HTERT RPE-1 (cell line): ENCODE data around the gene TP53BP1.
"Not testable (repeated sequence)": the region's sequence is repeated elsewhere in the genome, so short reads cannot be mapped to it uniquely, and the experiment has no call there.

ENCODE experiments used
- in situ Hi-C: fragments of 300-500 bp; cut with MboI; formaldehyde crosslinking; loops from 4 replicates; pipeline ENCODE4 v1.14.3; 2020; ENCODE audit warnings: low sequenced_read_pairs

Gene TP53BP1

DNA sequence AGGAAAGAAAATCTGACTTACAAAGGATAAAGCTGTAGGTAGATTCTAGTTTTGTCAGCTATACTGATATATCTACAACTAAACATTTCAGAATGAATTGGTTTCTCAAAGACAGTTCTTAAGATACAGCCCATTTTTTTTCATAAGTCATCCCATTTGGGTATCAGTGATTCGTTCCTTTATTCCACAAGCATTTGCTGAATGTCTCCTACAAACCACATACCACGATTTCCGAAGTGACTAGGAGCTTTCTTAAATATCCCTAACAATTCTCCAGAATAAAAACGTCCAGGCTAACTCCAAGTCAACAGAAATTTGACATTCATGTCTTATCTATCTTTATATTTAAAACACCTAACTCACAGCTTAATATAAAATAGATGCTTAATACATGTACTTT is 59.8 kb downstream of the TP53BP1 start:
- in situ Hi-C loops: no loop called here

DNA sequence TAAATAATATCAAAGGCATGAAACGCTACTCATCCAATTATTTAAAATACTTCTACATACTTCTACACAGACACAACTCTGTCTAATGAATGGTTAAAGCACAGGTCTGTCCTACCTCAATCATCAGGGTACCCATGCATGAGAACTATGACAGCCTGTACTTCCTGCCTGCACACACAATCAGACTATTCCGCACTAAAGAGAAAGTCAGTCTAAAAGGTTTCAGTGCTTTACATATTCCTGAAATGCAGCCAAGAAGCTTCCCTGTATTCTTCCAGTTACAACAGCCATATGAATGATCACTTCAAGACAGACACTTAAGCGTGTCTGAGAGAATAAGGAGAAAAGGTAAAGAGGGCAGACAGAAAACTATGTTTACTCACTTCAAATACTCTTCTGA is 63.3 kb downstream of the TP53BP1 start:
- in situ Hi-C loops: no loop called here

DNA sequence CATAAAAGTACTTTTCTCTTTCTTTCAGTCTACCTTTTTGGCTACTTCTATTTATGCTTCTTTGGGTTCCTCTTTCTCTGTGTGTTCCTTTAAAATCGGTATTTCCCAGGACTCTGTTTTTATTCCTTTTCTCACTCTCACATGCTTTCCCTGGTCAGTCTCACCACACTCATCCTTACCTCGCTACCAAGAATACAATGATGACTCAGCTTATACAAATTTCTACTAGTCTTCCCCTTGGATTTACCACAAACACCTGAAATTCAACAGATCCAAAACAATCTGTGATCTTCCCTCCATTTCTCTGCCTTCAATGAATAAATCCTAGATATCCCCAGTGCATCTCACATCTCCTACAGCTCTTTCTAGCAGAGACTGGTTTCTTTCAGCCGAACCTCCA is 69.2 kb downstream of the TP53BP1 start:
- in situ Hi-C loops: no loop called here

DNA sequence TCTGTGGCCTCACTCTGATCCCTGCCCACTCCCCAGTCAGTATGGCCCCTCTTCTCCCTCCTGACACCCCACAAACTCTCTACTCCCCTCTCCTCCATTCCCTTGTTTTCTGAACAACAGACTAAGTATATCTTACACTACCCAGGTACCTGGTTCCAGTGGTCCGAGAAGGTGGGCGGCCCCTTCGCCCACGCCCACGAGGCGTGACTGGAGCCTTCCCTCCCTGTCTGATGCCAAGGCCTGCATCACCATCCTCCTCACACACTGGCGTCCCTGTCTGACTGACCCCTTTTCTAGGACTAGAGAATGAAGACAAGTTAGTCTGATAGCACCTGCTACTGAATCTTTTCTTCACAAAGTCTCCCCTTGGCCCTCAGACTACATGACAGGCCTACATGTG is 72.1 kb downstream of the TP53BP1 start:
- in situ Hi-C loops: no loop called here

DNA sequence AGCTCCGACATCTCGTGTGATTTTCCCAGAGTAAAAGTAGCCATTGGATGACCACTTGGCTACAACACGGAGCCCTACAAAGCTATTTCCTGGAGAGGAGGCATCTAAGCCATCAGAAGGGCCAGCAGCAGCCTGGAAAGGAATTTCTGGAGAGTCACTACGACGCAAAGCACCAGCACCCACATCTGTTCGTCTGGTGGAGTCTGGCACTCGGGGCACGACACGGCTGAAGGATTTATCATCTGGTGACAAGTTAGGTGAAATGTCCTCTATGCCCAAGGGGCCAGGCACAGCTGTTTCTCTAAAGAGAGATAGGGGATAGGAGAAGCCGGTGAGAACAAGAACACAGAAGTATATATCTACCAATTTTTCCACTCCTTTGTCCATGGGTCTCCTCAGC is 72.5 kb downstream of the TP53BP1 start:
- in situ Hi-C loops: no loop called here

DNA sequence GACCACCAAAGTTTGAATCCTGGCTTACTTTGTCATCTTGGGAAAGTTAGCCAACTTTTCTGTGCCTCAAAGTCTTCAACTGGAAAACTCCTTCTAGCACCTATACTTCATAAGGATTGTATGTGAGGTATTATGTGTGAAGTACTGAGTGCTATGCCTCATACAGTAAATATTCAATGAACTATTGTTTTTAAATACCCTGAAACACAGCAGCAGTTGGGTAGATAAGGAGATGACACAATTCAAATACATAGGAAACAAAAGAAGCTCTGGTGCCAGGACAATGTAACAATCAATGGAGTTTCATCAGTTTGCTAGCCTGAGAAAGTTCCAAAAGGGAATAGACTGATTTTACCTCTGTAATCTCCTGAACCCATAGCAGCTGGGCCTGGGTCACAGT is 78.8 kb downstream of the TP53BP1 start:
- in situ Hi-C loops: no loop called here

DNA sequence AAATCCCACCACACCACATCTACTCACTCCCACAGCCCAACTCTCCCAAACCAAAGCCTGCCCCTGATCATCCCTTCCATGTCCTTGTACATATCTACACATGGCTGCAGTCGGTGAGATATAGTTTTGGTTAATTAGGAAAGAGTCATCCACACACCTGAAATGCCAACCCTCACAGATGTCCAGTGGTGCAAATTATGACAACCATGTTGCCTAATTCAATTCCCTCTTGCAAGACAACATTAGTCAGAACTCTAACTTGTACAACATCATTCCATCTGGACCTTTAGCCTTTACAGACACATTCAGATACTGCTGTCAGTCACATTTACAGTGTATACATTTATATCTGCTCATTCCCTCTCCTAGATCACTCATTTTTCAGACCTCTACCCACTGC is 80.9 kb downstream of the TP53BP1 start:
- in situ Hi-C loops: no loop called here

DNA sequence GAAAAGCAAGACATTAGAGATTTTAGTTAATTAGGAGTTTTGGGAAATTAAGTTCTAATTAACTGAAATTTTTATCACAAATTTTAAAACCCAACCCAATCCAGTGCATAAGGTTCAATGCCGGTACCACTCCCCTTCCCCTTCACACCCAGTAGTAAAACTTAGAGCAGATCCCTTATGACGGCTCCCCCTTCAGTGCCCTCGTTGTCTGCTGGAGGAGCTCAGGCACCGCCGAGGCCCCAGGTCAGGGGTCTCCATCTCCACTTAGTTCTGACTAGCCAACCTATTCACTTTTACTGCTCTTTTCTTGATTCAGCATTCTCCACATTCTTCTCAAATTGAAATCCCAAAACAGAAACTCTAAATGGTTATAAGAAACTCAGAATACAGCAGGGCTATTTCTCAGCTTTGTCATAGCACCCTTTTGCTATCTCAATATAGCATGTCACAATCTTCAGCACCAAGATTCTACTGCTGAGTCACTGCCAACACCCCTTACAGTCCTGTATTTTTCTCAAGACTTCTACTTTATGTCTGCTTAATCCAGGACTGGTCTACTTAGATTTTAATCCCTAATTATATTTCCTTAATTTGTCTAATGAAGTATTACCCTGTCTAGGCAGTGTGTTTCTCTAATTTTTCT is 82.3 kb downstream of the TP53BP1 start:
- in situ Hi-C loops: no loop called here

DNA sequence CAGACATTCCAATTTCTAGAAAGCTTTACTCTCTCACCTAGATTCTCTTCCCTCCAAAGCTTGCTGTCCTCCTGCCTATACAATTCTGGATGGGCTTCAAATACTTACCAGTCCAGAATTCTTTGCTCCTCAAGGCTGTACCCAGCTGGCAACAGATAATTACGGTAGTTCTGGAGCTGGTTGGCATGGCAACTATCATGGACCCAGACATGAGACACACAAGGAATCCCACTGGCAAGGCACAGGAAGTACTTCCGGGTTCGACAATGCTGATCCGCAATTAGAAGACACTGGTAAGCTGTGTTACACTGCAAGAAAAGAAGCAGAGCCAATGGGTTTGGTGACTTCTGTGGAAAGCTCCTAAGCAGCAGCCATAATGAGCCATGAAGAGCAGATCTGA is 84.2 kb downstream of the TP53BP1 start:
- in situ Hi-C loops: no loop called here

DNA sequence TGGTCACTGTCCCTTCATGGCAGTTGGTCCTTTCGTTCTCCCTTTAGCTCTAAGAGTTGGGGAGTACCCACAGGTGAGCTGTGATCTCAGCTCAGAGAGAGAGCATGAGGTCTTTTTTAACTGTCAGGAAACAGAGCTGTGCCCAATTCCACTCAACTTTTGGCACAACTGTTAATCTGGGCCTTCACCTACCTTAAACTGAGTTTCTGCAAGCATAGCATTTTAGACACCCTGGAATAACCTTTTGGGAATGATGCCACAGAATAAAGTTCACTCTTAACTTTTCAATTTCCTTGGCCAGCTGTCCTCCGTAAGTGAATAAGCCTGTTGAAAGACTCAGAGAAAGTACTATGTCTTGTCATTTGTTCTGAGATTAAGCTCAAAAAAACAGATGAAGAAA is 86.1 kb downstream of the TP53BP1 start:
- in situ Hi-C loops: no loop called here

DNA sequence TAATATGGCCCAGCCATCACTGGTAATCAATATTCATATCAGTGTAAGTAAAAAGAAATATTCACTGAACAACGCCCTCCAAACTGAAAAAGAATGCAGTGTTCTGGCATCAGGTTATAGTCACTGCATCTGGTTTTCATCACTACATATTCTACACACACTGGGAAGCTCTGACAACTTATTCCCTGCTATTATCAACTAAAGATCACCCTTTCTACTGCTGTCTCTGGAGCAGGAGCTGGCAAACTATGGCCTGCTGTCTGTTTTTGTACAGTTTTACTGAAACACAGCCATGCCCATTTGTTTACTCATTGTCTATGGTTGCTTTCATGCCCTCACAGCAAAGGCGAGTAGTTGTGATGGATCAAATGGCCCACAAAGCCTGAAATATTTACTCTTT is 86.8 kb downstream of the TP53BP1 start:
- in situ Hi-C loops: no loop called here

DNA sequence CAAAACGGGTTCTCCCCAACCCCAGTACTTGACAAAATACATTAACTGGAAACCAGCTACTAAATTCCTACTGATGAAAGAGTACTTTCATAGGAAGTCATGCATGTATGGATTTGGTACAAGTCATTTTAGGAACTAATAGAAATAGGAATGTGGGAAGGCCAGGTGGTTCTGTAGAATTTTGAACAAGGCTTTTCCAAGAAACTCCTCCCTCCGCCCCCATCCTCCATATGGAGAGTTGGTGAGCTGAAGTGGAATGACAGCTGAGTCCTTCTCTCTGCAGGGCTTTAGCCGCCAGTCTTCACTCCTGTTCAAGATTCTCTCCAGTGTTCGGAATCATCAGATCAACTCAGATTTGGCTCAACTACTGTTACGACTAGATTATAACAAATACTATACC is 88.8 kb downstream of the TP53BP1 start:
- in situ Hi-C loops: no loop called here

DNA sequence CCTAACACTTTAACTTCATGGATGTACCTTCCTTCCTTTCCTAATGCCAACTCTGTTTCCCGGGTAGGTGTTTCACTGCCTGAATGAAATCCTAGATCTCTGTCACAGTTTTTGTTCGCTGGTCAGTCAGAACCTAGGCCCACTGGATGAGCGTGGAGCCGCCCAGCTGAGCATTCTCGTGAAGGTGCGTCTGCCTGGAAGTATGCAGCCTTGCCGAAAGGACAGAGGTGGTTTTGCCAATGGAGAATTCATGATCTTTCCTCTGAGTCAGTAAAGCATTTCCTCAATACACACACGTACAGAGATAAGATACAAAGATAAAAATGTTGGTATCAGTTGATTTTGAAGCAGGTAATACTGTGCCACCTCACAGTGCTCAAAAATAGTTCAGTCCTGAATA is 89.3 kb downstream of the TP53BP1 start:
- in situ Hi-C loops: no loop called here

DNA sequence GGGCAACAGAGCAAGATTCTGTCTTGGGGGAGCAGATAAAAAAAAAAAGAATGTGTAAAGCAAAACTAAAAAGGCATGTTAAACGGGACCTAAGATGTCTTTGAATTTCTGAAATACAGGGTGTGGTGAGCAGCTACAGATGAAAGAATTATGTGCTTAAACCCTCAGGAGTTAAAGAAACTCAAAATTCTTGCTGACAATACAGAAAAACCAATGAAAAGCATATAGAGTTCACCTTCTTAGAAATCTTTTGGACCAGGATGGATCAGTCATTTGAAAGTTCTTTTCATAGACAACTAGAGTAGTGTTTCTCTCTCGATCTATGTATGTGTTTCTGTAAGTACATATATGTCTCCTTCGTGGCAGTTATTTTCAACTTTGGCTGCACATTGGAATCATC is 90.7 kb downstream of the TP53BP1 start:
- in situ Hi-C loops: no loop called here

DNA sequence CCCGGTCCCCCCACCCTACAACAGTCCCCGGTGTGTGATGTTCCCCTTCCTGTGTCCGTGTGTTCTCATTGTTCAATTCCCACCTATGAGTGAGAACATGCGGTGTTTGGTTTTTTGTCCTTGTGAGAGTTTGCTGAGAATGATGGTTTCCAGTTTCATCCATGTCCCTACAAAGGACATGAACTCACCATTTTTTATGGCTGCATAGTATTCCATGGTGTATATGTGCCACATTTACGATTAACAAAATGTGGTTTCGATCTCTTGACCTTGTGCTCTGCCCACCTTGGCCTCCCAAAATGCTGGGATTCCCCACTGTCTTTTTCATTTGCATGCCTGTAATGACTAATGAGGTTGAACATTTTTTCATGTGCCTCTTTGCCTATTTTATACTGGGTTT is 99.4 kb downstream of the TP53BP1 start:
- in situ Hi-C loops: not testable (repeated sequence)

DNA sequence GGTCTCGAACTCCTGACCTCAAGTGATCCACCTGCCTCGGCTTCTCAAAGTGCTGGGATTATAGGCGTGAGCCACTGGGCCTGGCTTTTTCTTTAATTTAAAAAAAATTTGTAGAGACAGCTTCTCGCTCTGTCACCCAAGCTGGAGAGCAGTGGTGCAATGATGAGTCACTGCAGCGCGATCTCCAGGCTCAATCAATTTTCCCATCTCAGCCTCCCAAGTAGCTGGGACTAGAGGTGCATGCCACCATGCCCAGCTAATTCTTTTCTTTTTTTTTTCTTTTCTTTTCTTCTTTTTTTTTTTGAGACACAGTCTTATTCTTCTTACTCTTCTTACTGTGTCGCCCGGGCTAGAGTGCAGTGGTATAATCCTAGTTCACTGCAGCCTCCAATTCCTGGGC is 102.2 kb downstream of the TP53BP1 start:
- in situ Hi-C loops: no loop called here

DNA sequence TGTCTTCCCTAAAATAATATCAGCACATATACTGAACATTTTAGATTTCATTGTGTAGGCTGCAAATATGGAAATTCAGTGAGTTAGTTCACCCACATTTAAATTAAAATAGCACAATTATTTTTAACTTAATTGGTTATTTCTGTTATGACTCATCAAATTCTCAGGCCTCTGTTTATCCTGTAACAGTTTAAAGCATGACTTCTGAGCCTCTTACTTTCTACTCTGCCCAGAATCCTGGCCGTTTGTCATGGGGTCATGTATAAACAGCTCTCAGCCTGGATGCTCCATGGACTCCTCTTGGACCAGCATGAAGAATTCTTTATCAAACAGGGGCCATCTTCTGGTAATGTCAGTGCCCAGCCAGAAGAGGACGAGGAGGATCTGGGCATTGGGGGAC is 109.9 kb downstream of the TP53BP1 start:
- in situ Hi-C loops: no loop called here

DNA sequence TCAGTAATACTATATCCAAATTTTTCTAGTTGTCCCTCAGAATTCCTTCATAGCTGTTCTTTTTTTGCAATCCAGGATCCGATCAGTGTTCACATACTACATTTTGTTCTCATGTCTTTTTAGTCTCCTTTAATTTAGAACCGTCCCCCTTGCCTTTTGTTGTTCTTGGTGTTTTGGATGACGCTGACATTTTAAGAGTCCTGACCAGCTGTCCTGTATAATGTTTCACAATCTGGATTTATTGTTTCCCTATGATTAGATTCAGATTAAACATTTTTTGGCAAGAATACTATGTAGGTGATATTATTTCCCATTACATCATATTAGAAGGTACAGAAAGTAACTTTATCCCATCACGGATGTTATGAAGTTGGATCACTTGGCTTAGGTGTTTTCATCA is 110.6 kb downstream of the TP53BP1 start:
- in situ Hi-C loops: no loop called here

DNA sequence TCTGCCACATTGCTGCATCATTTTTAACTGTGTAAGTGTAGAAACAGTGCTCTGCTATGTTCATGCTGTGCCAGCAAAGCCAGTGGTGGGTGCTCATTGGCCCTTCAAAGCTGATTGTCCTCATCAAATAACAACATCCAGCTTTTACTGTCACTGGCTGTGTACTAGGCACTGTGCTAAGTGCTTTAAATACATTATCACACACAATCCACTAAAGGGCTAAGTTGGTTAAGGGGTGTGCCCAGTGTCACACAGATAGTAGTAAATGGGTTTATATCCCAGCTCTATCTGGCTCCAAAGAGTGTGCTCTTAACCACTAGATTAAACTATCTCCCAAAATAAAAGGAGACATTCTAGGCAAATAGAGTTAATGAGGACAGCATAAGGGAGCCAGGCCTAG is 114.4 kb downstream of the TP53BP1 start:
- in situ Hi-C loops: no loop called here

DNA sequence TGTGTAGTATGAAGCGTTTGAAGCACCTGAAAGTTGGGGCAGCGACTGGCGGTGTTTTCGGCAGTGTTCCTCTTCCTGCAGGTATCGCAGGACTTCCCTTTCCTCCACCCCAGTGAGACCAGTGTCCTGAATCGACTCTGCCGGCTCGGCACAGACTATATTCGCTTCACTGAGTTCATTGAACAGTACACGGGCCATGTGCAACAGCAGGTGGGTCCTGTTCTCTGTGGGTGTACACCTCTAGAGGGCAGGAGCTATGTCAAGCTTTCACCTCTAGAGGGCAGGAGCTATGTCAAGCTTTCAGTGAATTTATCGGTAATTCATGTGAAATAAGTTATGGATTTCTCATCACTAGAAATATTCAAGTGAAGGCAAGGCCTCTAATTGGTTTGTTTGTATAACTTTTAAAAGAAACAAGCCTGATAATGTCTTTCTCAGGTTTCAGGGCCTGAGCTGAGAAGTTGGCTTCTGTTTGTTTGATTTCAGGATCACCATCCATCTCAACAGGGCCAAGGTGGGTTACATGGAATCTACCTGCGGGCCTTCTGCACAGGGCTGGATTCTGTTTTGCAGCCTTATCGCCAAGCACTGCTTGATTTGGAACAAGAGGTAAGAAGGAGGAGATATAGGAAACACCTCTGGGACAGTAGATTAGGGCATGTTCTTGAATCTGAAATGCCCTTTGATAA is 116.8 kb downstream of the TP53BP1 start:
- in situ Hi-C loops: no loop called here

DNA sequence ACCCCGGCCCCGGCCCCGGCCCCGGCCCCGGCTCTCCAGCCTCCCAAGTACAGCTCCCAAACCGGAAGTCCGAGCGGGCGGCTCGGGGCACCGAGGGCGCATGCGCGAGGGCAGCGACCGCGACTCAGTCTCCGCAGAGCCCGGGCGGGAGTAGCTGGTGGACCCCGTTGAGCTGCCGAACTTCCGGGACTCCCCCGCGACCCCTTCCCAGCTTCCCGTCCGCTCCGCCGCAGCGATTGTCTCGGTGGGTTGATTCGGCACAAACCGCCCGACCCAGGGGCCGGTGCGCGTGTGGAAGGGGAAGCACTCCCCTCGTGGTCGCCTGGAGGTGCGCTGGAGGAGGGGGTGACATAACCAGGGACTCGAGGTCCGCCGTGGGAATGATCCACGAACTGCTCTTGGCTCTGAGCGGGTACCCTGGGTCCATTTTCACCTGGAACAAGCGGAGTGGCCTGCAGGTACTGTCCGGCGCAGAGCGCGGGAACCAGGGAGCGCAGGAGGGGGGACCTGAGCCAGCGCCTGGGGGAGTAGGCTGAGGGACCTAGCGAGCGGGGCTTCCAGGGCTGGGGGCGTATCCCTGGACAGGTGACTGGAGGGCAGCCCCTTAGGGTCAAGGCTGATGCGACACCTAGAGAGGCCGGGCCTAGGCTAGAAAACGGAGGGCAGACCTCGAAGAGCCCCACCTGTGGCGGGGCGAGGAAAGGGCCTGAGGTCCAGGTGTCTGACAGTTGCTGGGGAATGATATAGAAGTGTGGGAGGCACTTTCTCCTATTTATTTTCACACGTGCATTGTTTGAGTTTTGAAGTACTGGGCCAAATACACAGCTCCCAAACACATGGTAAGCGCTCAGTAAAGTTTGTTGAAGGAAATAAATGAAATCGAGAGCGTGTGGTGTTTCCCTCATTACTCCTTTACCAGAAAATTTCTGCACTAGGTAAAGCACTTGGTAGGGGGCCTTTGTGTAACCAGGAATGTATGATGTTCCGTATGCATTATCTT is 121.7 kb downstream of the TP53BP1 start, which contains the start of the genes TUBGCP4 and ZSCAN29:
TUBGCP4 (plus strand) TSS at position 127 of the 1,000 bp plus-strand sequence; CDS start at position 381, 254 bp downstream.
ZSCAN29 (minus strand) TSS at position 69 of the 1,000 bp plus-strand sequence. CDS start 1,130 bp downstream, outside the sequence.
- in situ Hi-C loops: no loop called here
